ENCODE data around the gene TCP10L. TPM values are rescaled to one million over a fixed set of nuclear protein-coding genes. Genes with fewer than 3 reads are reported as not detected.

TCP10L gene
- total RNA-seq, 2 experiments from 2014 or later: 0.15 TPM; not detected in 1

DNA sequence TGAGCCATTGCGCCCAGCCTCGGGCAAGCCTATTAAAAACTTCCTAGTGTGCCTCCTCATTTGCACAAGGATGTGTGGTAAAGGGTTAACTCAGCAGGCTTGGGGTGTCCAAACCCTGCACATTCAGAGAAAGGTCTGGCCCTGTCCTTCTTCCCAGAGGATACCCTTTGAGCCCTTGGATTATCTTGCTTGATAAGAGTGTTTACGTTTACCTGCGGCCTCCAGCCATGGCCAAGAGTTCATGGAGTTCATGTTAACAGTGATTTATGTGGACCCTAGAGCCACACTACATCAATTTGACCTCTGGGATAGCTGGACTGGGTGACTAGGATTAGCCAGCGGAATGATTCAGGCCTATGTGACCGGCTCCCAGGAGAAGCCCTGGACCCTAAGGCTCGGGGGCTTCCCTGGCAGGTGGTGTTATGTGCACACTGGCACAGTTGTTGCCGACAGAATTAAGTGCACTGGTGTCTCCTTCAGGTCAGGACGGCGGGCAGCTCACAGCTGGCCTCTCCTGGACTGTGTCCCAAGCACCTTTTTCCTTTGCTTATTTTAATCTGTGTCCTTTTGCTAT, 7.7 kb upstream of the TCP10L start:
- CTCF ChIA-PET: no interaction called here
- POLR2A ChIA-PET: no interaction called here

DNA sequence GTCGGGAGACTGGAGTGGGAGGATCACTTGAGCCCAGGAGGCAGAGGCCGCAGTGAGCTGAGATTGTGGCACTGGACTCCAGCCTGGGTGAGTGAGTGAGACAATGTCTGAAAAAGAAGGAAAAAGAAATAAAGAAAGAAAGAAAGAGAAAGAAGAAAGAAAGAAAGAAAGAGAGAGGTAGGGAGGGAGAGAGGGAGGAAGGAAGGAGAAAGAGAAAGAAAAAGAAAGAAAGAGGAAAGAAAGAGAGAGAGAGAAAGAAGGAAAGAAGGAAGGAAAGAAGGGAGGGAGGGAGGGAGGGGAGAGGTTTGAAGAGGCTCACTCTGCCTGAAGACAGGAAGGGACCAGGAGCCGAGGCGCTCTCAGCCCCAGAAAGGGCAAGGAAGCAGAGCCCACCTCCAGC, 4.8 kb upstream of the TCP10L start:
- CTCF ChIA-PET: no interaction called here
- POLR2A ChIA-PET: no interaction called here

DNA sequence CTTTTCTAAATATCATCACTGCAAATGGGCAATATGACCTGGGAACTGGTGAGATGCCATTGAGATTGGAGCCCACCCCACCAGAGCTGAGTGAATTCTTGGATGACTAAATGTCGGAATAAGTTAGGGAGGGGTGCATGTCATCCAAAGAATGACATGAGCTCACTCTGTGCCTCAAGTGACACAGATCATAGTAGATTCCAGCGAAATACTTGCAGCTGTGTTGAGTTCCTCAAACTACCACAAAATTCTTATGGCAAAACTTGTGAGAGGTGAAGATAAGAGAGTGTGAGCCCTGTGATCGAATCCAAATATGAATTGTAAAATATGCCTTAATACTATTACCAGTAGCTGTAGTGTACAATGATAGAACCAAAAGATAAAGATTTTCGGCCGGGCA, 2.3 kb upstream of the TCP10L start:
- CTCF ChIA-PET: no interaction called here
- POLR2A ChIA-PET: no interaction called here

- CTCF ChIA-PET: no interaction called here
- POLR2A ChIA-PET: no interaction called here
Measured at GRCh38 chr21:32587120-32587519, 1.8 kb upstream of the TCP10L start.

- ChIA-PET CTCF (no interaction called here), POLR2A (no interaction called here)
Measured at GRCh38 chr21:32585970-32586369, 647 bp upstream of the TCP10L start.

DNA sequence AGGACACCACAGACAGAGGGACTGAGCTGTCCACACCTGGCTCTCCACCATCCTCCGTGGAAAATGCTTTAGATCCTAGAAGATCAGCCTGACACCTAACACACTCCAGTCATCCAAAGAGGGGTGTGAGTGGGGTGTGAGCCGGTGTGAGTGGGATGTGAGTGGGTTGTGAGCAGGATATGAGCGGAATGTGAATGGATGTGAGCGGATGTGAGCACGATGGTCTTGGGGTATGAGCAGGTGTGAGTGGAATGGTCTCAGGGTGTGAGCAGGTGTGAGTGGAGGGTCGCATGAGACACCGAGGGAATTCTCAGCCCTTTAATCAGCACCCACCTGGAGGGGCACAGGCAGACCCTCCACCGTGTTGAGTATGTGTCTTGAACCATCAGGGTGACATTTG, 851 bp downstream of the TCP10L start:
- ChIA-PET POLR2A (interaction anchor here (0.6 kb wide), 1 partner anchor 326 kb away, joined by 3 read pairs; no protein-coding TSS in a partner anchor), CTCF (no interaction called here)

- ChIA-PET POLR2A (no interaction called here), CTCF (no interaction called here)
Measured at GRCh38 chr21:32581732-32582131, 3.6 kb downstream of the TCP10L start.

DNA sequence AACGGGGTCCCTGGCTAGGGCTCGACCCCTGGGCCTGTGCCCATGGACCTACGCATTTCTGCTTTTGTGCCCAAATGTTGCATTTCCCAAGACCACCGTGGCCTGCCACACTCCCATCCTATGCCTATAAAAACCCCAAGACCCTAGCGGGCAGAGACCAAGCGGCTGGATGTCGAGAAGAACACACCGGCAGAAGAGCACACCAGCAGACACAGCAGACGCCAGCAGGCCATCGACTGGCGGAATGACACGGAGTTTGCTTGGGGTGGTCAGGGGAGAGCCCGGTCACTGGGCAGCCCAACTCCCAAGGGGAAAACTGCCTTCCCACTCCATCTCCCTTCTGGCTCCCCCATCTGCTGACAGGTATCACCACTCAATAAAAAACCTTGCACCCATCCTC, 4.4 kb downstream of the TCP10L start:
- POLR2A ChIA-PET: no interaction called here

DNA sequence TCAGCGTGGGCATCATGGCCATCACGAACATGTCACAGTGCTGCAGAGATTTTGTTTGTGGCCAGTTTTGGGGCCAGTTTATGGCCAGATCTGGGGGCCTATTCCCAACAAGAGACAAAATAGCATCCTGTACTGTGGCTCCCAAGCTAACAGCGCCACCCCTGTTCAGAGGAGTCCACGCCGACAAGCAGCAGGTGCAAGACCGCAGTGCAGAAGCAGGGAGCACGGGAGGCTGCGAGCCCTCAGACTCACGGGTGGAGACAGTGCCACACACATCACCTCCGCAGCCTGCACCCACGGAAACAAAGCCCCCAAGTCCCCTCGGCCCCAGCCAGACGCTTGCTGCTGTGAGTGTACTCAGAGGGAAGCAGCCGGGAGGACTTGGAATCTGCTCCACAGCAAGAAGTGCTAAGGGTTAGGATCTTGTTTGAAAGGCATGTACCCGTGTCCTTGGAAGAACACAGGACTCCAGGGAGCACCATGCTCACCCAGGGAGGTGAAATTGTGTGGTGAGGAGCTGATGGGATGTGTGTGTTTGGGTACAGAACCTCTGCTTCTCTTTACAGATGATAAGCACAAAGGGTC, 7.1 kb downstream of the TCP10L start:
- CTCF ChIA-PET: interaction anchor here (0.7 kb wide), 1 partner anchor 186 kb away, joined by 3 read pairs; no protein-coding TSS in a partner anchor
- POLR2A ChIA-PET: no interaction called here

More for the DNA sequence above, 4.4 kb downstream of the TCP10L start:
- CTCF ChIA-PET: no interaction called here

GRCh38 chr21:32576011-32576410, 9.3 kb downstream of the TCP10L start:
- POLR2A ChIA-PET: no interaction called here

GRCh38 chr21:32574946-32575925, 10.1 kb downstream of the TCP10L start:
- POLR2A ChIA-PET: no interaction called here

More at GRCh38 chr21:32576011-32576410, 9.3 kb downstream of the TCP10L start:
- CTCF ChIA-PET: interaction anchor here (1.0 kb wide), 1 partner anchor 173 kb away, joined by 3 read pairs; no protein-coding TSS in a partner anchor

GRCh38 chr21:32572574-32573420, 12.5 kb downstream of the TCP10L start:
- ChIA-PET POLR2A (no interaction called here), CTCF (no interaction called here)

More at GRCh38 chr21:32574946-32575925, 10.1 kb downstream of the TCP10L start:
- CTCF ChIA-PET: interaction anchor here (1.0 kb wide), 1 partner anchor 173 kb away, joined by 3 read pairs; no protein-coding TSS in a partner anchor

GRCh38 chr21:32570456-32570855, 14.9 kb downstream of the TCP10L start:
- ChIA-PET CTCF (interaction anchor here (1.0 to 2.5 kb wide), 4 partner anchors 10 to 168 kb away, joined by 3 to 15 read pairs (median 8); no protein-coding TSS in a partner anchor), POLR2A (interaction anchor here (1.6 kb wide), 1 partner anchor 167 kb away, joined by 3 read pairs; no protein-coding TSS in a partner anchor)

DNA sequence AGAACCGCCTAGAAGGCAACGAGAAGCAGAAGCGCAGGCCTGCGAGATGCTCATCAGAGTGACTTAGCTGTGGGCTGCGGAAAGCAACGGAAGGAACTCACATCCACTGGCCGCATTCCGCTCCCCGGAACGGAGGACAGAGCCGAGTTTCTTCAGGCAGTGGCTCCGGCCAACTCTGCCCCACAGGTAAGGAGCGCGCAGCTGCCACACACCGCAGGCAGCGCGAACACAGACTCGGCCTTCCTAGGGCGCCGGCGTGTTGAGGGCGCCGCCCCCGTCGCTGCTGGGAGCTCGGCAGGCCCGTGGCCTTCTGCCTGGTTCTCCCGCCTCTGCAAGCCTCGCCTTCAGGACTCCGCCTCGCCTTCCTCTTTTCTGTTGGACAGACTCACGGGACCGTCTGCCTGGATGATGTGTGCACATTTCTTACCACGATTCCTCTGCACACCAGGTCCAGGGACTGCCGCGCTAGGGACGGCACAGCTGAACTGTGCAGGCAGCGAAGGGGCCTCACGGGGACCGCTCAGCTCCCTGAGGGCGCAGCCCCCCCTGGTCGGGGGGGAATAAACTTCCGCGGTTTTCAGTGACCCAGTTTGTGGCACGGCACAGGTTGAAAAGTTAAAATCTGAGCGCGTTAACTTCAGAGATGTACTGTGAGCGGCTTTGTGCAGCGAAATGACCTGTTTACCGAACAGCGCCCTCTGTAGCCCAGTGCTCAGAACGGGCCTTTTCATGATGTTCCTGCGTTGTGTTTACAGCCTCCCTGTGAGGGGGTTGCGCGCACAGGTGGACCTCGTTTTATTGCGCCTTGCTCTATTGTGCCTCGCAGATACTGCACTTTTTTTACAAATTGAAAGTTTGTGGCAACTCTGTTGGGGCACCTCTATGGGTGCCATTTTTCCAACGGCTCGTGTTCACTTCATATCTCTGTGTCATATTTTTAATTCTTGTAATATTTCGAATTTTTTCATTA, 15.8 kb downstream of the TCP10L start:
- CTCF ChIA-PET: interaction anchor here (0.6 to 2.5 kb wide), 12 partner anchors 9 to 177 kb away, joined by 3 to 15 read pairs (median 4); partner anchors contain the start of gene EVA1C
- POLR2A ChIA-PET: interaction anchor here (1.6 kb wide), 1 partner anchor 167 kb away, joined by 3 read pairs; no protein-coding TSS in a partner anchor

- ChIA-PET CTCF (interaction anchor here (0.6 to 1.0 kb wide), 2 partner anchors 14 to 164 kb away, joined by 3 to 5 read pairs; no protein-coding TSS in a partner anchor), POLR2A (no interaction called here)
Measured at GRCh38 chr21:32567626-32568025, 17.7 kb downstream of the TCP10L start.

- ChIA-PET CTCF (interaction anchor here (1.0 kb wide), 1 partner anchor 163 kb away, joined by 5 read pairs; no protein-coding TSS in a partner anchor), POLR2A (no interaction called here)
Measured at GRCh38 chr21:32566741-32567389, 18.5 kb downstream of the TCP10L start.

DNA sequence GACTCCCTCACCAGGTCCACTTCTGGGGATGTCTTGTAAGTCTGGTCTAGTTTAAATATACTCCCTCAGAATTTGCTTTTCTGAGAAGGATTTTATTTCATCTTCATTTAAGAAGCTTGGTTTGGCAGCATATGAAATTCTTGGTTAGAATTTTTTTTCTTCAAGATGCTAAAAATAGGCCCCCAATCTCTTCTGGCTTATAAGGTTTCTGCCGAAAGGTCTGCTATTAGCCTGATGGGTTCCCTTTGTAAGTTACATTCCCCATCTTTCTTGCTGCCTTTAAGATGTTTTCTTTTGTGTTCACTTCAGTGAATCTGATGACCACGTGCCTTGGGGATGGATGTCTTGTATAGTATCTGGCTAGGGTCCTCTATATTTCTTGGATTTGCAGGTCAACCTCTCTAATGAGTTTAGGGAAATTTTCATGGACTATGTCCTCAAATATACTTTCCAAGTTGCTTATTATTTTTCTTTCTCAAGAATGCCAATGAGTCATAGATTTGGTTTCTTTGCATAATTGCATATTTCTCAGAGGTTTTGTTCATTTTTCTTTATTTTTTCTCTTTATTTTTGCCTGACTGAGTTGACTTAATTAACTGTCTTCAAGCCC, 19.4 kb downstream of the TCP10L start:
- ChIA-PET CTCF (interaction anchor here (1.5 kb wide), 1 partner anchor 76 kb away, joined by 3 read pairs; no protein-coding TSS in a partner anchor), POLR2A (interaction anchor here (0.5 kb wide), 1 partner anchor 151 kb away, joined by 3 read pairs; no protein-coding TSS in a partner anchor)
